HG03521 (cell line): Measurements from ENCODE around the gene SPTSSA.
A peak's percentile ranks its signal among the peaks of the same experiment; 100 is the strongest.
"Not testable (repeated sequence)": the region's sequence is repeated elsewhere in the genome, so short reads cannot be mapped to it uniquely, and the experiment has no call there.

Experiments
- ATAC-seq: cut with Tn5 transposase; IDR thresholded peaks from one replicate; pipeline ENCODE4 v1.9.1; 2021; ENCODE audit warnings: mild to moderate bottlenecking, moderate library complexity; ENCODE audit not compliant: unreplicated experiment

SPTSSA gene

DNA sequence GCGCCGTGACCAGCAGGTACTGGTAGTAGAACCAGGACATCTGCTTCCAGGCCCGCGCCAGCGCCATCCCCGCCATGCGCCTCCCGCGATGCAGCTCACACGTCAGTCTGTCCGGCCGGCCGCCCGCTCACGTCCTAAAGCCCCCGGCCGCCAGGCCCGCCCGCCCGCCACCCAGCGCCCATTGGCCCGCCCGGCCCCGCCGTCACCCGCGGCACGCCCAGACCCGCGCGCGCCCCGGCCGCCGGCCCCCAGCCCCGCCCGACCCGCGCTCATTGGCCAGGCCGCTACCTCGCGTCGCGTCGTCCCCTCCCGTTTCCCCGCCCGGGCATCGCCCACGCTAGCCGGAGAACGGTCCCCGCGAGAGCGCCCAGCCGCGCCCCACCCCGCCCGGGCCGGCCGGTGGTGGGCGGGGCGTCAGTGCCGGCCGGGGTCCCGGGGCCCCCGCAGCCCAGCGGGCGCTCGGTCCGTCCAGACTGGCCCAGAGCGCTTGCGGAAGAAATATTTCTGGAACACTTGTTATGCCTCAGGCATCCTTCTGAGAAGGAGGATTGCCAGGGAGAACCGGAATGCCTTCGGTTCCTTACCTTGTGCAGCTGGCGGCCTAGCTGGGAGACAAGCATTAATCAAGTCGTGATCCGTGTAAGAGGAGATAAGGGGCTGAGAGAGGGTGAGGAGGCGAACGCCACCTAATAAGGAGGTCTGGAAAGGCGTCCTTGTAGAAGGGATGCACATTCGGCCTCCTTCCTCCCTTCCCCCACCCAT is at the start of gene SPTSSA:
Gene SPTSSA (minus strand): TSS at position 109 of the 762 bp plus-strand sequence. CDS start 33 bp downstream, at position 76.
- ATAC-seq: peak; percentile 91

- no peak for ATAC-seq
These were observed 45.8 kb upstream of the SPTSSA start for GRCh38 chr14:34507884-34508283.

DNA sequence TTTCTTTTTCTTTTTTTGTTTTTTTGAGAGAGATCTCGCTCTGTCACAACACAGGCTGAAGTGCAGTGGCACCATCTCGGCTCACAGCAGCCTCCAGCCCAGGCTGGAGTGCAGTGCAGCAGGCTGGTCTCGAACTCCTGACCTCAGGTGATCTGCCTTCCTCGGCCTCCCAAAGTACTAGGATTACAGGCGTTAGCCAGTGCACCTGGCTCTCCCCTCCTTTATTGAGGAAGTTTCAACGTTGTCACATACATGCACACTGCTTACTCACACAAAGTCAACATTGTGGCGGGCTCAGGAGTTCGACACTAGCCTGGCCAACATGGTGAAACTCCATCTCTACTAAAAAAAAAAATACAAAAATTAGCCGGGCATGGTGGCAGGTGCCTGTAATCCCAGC is 45.4 kb upstream of the SPTSSA start:
- no peak for ATAC-seq

DNA sequence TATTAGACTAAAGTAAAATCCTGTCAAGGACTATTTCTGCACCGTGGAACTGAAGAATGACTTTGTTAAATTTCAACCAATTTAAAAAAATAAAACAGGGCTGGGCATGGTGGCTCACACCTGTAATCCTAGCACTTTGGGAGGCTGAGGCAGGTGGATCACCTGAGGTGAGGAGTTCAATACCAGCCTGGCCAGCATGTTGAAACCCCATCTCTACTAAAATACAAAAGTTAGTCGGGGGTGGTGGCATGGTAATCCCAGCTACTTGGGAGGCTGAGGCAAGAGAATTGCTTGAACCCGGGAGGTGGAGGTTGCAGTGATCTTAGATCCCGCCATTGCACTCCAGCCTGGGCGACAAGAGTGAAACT is 43.1 kb upstream of the SPTSSA start:
- ATAC-seq: not testable (repeated sequence)

DNA sequence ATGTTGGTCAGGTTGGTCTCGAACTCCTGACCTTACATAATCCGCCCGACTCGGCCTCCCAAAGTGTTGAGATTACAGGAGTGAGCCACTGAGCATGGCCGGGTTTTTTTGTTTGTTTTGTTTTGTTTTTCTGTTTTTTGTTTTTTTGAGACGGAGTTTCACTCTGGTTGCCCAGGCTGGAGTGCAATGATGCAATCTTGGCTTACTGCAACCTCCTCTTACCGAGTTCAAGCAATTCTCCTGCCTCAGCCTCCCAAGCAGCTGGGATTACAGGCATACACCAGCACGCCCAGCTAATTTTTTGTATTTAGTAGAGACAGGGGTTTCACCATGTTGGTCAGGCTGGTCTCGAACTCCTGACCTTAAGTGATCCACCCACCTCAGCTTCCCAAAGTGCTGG is 42.0 kb upstream of the SPTSSA start:
- not testable (repeated sequence) for ATAC-seq

DNA sequence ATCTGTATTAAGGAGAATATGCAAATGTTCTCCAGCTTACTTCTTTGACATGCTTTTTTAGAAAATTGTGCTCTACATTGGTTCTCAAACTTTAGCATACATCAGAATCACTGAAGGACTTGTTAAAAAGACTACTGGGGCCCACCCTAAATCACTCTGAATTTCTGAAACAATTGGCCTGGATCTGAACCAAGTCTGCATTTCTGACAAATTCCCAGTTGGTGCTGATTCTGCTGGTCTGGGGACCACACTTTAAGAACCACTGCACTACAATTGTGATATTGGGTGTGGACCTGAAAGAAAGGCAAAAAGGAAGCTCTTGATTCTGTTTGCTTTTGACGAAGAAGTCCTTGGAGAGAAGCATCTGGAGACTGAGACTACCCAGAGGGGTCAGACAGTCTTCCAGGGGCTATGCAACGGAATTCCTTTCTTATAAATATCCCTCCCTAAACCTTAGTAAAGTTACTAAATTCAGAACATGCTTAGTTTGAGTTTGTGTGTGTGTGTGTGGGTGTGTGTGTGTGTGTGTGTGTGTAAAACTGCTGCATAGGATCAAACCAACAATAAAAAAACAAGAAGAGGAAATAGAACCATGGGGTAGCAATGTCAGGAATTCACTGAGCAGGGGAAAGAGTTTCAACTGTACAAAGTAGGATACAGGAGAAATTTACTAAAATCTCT is 40.6 kb upstream of the SPTSSA start:
- ATAC-seq: no peak

DNA sequence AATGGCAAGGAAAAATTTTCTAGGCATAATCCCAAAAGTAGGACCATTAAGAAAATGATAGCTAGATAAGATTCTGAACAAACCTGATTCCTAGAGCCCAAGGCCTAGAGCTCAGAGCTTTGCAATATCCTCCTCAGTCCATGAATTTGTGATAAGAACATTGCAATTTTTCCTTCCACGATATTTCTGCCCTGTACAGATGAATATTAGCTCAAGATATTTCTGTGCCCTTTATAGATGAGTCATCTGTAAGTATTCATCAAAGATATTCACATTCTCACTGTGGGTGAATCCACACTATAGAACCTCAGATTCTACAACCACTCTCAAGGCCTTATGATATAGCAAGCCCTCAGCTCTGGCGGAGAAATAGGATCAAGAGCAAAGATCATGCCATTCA is 40.0 kb upstream of the SPTSSA start:
- no peak for ATAC-seq

GRCh38 chr14:34501004-34501580 is 39.1 kb upstream of the SPTSSA start:
- ATAC-seq: no peak

DNA sequence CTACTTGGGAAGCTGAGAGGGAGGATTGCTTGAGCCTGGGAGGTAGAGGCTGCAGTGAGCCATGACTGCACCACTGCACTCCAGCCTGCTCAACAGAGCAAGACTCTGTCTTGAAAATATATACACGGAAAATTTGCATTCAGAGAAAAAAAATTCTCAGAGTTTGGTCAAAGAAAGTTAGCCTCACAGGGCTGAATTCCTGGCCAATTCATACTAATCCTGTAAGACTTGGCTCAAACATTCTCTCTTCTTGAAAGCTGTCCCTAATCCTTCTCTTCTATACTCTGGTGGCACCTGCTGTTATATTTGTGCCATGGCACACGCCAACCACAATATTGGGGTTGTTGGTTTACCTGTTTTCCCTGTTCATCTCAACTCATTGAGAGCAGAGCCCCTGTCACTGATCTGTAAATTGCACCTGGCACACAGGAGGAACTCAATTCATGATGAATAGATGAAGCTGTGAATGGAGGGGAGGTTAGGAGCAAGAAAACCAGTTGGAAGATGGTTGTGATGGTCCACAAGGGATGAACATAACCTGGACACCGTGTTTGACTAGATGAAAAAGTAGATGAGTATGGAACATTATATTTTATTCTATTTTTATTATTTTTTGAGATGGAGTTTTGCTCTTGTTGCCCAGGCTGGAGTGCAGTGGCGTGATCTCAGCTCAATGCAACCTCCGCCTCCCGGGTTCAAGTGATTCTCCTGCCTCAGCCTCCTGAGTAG is 36.8 kb upstream of the SPTSSA start:
- no peak for ATAC-seq

DNA sequence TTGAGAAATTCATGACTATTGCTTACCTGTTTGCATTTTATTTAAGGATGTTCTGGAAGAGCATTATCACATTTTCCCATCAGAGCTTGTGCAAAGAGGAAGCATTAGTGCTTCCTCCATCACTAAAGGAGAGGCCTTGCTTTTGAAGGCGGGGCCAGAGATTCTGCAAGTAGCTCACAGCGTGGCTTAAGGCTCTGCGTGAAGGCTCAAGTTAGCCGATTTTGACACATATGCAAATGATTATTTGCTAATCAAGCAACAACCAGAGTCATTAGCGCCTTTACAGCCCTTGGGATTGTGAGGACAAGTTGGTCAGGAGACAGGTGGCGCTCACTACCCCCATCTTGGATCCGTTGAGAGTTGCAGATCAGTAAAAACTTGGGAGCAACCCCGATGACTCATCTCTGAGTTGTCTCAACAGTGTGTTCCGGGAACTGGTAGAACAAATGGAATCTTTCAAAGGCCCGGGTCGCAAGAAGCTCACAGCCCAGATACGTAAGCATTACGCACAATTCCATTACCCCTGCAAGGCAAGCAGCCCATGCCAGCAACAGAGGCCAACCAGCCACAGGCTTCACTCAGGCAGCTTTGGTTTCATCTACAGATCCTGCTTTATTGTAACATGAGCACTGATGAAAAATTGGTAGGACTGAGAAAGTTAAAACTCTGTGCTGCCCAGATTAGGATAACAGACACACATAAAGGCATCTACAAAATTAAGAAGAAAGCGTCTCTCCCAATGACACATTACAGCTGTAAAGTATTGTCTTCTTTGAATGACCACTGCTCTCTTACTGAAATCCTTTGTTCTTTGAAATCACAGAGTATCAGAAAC is 34.9 kb upstream of the SPTSSA start:
- no peak for ATAC-seq

GRCh38 chr14:34496007-34496678 is 34.1 kb upstream of the SPTSSA start:
- no peak for ATAC-seq

- no peak for ATAC-seq
These were observed 27.3 kb upstream of the SPTSSA start for GRCh38 chr14:34489324-34489723.

DNA sequence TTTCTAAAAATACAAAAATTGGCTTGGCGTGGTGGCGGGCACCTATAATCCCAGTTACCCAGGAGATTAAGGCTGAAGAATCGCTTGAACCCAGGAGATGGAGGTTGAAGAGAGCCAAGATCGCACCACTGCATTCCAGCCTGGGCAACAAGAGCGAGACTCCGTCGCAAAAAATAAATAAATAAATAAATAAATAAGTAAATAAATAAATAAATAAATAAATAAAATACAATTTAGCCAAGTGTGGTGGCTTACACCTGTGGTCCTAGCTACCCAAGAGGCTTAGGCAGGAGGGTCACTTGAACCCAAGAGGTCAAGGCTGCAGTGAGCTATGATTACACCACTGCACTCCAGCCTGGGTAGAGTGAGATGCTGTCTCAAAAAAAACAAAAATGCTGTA is 26.5 kb upstream of the SPTSSA start:
- ATAC-seq: no peak

DNA sequence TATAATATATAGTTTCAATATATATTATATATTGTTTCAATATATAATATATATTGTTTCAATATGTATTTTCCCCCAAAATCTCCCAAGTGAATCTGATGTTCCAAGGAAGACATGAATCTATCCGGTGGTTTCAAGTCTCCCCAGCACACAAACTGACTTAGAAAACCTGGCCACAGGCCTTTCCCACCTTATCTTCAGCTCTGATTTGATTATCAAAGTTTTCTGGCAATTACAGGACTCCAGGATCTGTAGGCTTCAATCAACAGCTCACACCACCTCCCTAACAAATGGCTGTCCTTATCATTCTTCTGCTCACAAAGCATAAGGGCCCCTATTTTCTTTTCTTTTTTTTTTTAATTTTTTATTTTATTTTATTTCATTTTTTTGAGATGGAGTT is 22.7 kb upstream of the SPTSSA start:
- no peak for ATAC-seq

GRCh38 chr14:34482463-34482862 is 20.4 kb upstream of the SPTSSA start:
- no peak for ATAC-seq

DNA sequence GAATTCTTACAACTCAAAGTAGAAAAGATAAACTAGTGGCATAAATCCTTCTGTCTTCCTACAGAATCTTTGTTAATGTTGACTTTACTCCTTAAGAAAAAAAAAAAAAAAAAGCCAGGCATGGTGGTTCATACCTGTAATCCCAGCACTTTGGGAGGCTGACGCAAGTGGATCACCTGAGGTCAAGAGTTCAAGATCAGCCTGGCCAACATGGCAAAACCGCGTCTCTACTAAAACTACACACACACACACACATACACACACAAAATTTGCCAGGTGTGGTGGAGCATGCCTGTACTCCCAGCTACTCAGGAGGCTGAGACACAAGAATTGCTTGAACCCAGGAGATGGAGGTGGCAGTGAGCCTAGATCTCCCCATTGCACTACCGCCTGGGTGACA is 17.7 kb upstream of the SPTSSA start:
- ATAC-seq: no peak

DNA sequence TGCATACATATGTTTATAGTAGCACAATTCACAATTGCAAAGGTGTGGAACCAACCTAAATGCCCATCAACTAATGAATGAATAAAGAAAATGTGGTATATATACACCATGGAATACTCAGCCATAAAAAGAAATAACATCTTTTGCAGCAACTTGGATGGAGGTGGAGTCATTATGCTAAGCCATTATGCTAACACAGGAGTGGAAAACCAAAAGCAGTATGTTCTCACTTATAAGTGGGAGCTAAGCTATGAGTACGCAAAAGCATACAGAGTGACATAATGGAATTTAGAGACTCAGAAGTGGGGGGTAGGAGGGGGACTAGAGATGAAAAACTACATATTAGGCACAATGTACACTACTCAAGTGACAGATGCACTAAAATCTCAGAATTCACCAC is 16.2 kb upstream of the SPTSSA start:
- no peak for ATAC-seq

DNA sequence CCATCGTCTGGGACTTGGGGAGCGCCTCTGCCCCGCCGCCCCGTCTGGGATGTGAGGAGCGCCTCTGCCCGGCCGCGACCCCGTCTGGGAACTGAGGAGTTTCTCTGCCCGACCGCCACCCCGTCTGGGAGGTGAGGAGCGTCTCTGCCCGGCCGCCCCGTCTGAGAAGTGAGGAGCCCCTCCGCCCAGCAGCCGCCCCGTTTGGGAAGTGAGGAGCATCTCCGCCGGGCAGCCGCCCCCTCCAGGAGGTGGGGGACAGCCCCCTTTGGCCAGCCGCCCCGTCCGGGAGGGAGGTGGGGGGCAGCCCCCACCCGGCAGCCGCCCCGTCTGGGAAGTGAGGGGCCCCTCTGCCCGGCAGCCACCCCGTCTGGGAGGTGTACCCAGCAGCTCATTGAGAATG is 14.0 kb upstream of the SPTSSA start:
- not testable (repeated sequence) for ATAC-seq

DNA sequence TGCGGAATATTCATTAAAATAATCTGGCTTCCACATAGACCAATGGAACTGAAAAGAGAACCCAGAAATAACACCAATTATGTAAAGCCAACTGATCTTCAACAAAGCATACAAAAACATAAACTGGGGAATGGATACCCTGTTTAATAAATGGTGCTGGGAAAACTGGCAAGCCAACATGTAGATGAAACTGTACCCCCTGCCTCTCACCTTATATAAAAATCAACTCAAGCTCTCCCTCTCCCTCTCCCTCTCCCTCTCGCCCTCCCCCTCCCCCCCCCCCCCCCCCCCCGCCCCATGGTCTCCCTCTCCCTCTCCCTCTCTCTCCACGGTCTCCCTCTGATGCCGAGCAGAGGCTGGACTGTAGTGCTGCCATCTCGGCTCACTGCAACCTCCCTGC is 13.1 kb upstream of the SPTSSA start:
- ATAC-seq: no peak

- no peak for ATAC-seq
These were observed 12.2 kb upstream of the SPTSSA start for GRCh38 chr14:34474187-34474679.
